Heart left ventricle (tissue), 13 donors: ENCODE data around the gene NIP7.

ENCODE experiments used
- POLR2A ChIP-seq, 2 donors: fragments of 450-650 bp; IDR thresholded peaks; one replicate each; pipeline ENCODE4 v1.6.1; 2017; ENCODE audit warnings: antibody characterized with exemption in 2 of 2, mild to moderate bottlenecking in 2 of 2, moderate library complexity in 2 of 2
- TF ChIP-seq, protein P1 (sequence below), 12 donors: fragments of 200-600 bp; sonication (generic) in 4 of 12; IDR thresholded peaks; one replicate each; pipeline versions ENCODE4 v1.5.0 to v1.8.0; 2018 to 2022; ENCODE audit warnings: antibody characterized with exemption in 12 of 12, mild to moderate bottlenecking in 5 of 12
- donor health status: ischemic (EF 13 %, LVEDD 7.1; RV severe dilation, severe dysfunction).
- donor health status: DM: no; HTN: yes; CAD: no.
- donor health status: DM: no; HTN: no; CAD: no.
- donor health status: ischemic (EF 25% LVEDD 6.9; RV normal size, moderate dysfunction).
- donor health status: ischemic (EF 25% LVEDD 5.7; RV mildly dilated, moderate dysfunction).
- donor health status: ischemic (EF 35%, LVEDD 5.7; RV mildly dilated, moderate dysfunction).
- donor health status: nonischemic (EF 11% LVEDD 7.7; RV severe dilation, severe dysfunction).
- donor health status: DM: yes; HTN: yes; CAD: no.
- donor health status: PGD.
- donor health status: ischemic (EF 29% LVEDD 5.4; RV normal size, mild dysfunction).
- donor health status: nonischemic (EF 23%, LVEDD 6.1; RV moderate dilation, normal function).

DNA sequence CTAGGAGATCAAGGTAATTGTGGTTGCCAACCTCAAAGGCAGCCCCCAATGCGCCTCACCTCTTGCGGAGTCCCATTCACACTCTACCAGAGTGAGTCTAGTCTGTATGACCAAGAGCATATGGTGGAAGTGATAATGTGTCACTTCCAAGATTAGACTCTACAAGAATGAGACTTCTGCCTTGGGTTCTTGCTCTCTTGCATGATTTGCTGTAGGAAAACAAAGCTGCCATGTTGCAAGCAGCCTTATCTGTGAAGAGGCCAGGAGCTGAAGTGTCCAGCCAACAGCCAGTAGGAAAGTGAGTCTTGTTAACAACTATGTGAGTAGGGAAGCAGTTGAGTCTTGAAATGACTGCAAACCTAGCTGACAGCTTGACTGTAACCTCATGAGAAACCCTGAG lies 42.8 kb downstream of the NIP7 start:
- no peak for TF ChIP-seq POLR2A (IDR thresholded peaks at IDR 0.05)
- TF ChIP-seq, protein P1, sequence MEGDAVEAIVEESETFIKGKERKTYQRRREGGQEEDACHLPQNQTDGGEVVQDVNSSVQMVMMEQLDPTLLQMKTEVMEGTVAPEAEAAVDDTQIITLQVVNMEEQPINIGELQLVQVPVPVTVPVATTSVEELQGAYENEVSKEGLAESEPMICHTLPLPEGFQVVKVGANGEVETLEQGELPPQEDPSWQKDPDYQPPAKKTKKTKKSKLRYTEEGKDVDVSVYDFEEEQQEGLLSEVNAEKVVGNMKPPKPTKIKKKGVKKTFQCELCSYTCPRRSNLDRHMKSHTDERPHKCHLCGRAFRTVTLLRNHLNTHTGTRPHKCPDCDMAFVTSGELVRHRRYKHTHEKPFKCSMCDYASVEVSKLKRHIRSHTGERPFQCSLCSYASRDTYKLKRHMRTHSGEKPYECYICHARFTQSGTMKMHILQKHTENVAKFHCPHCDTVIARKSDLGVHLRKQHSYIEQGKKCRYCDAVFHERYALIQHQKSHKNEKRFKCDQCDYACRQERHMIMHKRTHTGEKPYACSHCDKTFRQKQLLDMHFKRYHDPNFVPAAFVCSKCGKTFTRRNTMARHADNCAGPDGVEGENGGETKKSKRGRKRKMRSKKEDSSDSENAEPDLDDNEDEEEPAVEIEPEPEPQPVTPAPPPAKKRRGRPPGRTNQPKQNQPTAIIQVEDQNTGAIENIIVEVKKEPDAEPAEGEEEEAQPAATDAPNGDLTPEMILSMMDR (IDR thresholded peaks at IDR 0.05) = no peak
